Activated CD8-positive, alpha-beta T cell treated with anti-CD3 and anti-CD28 coated beads, Interleukin-2, amount 10 ng/mL, durations not matched to agents 7 days and 5 days (primary cell): ENCODE results near the gene CD79A. TPM values are rescaled to one million over a fixed set of nuclear protein-coding genes. Genes with fewer than 3 reads are reported as not detected.
A peak's percentile ranks its signal among the peaks of the same experiment; 100 is the strongest.
"Not testable (repeated sequence)": the region's sequence is repeated elsewhere in the genome, so short reads cannot be mapped to it uniquely, and the experiment has no call there.

ENCODE experiments used
- ATAC-seq: fragments of 150-1000 bp; cut with Tn5 transposase; one replicate; pipeline ENCODE4 v1.10.0; 2021; ENCODE audit warnings: moderate library complexity
- CTCF ChIA-PET: fragments of 350-600 bp; sonication (Branson Sonifier 250); formaldehyde crosslinking; loops from one replicate; lab custom pipeline; 2021; ENCODE audit warnings: antibody characterized with exemption; lab: Charles Lee
- POLR2A ChIA-PET: fragments of 350-600 bp; sonication (Branson Sonifier 250); formaldehyde crosslinking; loops from one replicate; lab custom pipeline; 2021; ENCODE audit warnings: antibody characterized with exemption; lab: Charles Lee
- DNase-seq: peaks from one replicate; pipeline ENCODE4 v3.0.0-alpha.2; 2020
- H3K27ac Mint-ChIP-seq: one replicate; pipeline ENCODE4 v1.8.0; 2021; ENCODE audit warnings: mild to moderate bottlenecking, mixed read lengths
- H3K27me3 Mint-ChIP-seq: one replicate; pipeline ENCODE4 v1.8.0; 2021; ENCODE audit warnings: low read depth, mixed read lengths
- H3K36me3 Mint-ChIP-seq: one replicate; pipeline ENCODE4 v1.8.0; 2021; ENCODE audit warnings: low read depth, mixed read lengths
- H3K4me1 Mint-ChIP-seq: one replicate; pipeline ENCODE4 v1.8.0; 2021; ENCODE audit warnings: low read depth, mixed read lengths
- H3K4me3 Mint-ChIP-seq: one replicate; pipeline ENCODE4 v1.8.0; 2021; ENCODE audit warnings: mild to moderate bottlenecking, mixed read lengths
- H3K9me3 Mint-ChIP-seq: one replicate; pipeline ENCODE4 v1.8.0; 2022; ENCODE audit warnings: mixed read lengths; ENCODE audit not compliant: insufficient read depth
- total RNA-seq, 2 experiments: library from RNA; stranded (reverse); gene quantifications; one replicate each; pipeline ENCODE4 v1.2.3, GENCODE V29; 2021

CD79A gene
- total RNA-seq, 2 experiments from 2014 or later: 17.4 to 21.5 TPM

DNA sequence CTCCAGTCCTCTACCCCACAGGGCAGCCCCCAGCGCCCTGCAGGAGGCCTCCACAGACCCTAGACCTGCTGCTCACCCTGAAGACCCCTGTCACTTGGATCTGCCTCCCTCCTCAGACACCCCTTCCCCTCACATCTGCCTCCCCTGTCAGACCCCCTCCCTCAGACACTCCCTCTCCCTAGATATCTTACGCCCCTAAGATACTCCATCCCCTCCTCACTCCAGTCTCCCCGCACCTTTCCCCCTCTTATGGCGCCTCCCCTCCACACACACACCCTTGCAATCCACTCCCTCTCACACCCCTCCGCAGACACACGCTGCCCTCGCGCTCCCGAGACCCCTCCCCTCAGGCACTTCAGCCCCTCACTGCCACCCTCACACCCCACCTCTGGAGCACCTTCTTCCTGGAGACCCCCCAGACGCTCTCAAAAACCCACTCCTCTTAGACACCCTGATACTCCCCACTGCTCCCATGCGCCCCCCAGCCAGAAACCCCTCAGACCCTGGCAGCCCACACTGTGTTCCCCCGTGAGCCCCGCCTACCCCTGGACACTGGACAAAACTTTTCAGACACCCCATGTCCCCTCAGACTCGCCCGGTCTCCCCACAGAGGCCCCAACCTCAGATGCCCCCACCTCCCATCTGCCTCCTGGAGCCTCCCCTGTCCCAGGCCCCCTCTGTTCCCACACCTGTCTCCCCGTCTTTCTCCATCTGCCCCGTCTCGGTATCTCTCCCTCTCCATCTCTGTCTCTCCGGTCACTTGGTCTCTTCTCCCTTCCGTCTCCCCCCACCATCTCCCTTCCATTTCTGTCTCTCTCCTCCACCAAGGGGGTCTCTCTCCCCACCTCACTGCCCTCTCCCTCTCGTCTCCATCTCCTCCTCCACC, 36.7 kb downstream of the CD79A start:
- Mint-ChIP-seq H3K9me3 (no peaks in the 10 kb centered on the region), H3K4me1 (peaks cover 6% of the 10 kb centered on the region), H3K36me3 (peaks cover 9% of the 10 kb centered on the region), H3K4me3 (no peak overlapping the region), H3K27ac (no peak overlapping the region), H3K27me3 (peaks cover 24% of the 10 kb centered on the region)
- ChIA-PET POLR2A (no interaction called here), CTCF (no interaction called here)
- no peak for DNase-seq
- ATAC-seq: peak; percentile 11

DNA sequence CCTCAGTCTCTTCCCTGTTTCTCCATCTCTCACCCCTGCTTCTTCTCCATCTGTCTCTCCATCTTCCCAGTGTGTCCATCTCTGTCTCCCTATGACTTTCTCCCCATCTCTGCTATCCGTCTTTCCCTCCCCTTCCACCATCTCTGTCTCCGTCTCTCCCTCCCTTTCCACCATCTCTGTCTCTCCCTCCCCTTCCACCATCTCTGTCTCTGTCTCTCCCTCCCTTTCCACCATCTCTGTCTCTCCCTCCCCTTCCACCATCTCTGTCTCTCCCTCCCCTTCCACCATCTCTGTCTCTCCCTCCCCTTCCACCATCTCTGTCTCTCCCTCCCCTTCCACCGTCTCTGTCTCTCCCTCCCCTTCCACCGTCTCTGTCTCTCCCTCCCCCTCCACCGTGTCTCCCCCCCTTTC, 37.4 kb downstream of the CD79A start:
- H3K27ac Mint-ChIP-seq, H3K36me3 Mint-ChIP-seq, POLR2A ChIA-PET, DNase-seq, H3K4me3 Mint-ChIP-seq, CTCF ChIA-PET, ATAC-seq, H3K4me1 Mint-ChIP-seq, H3K9me3 Mint-ChIP-seq: not testable (repeated sequence)
- peaks cover 24% of the 10 kb centered on the region for H3K27me3 Mint-ChIP-seq

DNA sequence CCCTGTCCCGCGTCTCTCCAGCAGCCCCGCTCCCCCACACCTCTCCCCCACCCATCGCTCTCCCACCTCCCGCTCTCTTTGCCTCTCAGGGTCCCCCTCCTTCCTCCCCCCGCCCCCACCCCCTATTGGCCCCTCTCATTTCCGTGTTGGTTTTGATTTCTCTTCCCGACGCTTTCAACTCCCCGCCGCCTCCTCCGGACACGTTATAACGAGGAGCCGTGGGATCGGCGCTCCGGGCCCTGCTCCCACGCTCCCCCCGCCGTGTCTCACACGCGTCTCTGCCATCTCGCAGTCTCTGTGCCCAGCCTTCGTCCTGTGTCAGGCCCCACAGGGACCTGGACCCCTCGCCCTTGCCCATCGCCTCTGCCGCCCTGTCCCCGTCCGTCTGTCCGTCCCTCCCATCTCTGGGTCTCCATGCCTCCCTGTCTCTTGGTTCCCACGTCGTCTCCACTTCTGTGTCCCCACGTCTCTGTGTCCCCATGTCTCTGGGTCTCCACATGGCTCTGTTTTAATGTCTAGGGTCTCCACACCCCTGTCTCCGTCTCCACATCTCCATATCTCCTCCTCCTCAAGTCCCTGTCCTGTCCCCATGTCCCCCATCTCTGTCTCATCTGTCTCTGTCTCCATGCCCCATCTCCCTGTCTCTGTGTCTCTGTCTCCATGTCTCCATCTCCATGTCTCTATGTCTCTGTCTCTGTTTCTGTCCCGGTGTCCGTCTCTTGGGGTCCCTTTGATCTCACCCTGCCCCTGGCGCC, 38.1 kb downstream of the CD79A start:
- H3K4me3 Mint-ChIP-seq: no peak overlapping the region
- ATAC-seq (no peak), DNase-seq (no peak)
- no peaks in the 10 kb centered on the region for H3K9me3 Mint-ChIP-seq
- CTCF ChIA-PET: no interaction called here
- peaks cover 24% of the 10 kb centered on the region for H3K27me3 Mint-ChIP-seq
- H3K27ac Mint-ChIP-seq: no peak overlapping the region
- POLR2A ChIA-PET: no interaction called here
- peaks cover 6% of the 10 kb centered on the region for H3K4me1 Mint-ChIP-seq
- H3K36me3 Mint-ChIP-seq: peaks cover 4% of the 10 kb centered on the region

DNA sequence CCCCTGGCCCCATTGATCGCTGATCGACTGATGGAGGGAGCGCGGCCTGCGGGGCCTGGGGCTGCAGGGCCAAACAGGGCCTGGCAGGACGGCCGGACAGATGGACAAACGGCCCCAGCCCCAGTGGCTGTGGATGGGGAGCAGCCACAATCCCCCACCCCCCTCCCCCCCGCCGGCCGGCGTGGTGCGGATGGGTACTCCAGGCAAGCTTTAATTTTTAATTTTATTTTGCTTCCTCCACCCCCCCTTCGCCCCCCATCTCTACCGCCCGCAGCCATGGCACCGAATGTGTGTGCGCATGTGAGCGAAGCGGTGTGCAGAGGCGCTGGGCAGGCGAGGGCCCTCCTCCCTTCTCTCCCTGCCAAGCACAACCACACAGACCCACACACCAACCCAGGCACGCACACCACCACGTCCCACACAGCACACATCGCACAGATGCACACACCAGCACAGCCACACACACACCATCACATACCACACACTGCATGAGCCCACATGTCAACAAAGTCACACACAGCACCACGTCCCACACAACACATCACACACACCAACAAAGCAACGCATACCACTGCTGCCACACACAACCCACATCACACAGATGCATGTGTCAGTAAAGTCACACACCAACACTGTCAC, 38.8 kb downstream of the CD79A start:
- Mint-ChIP-seq H3K4me1 (peaks cover 6% of the 10 kb centered on the region), H3K9me3 (no peaks in the 10 kb centered on the region), H3K36me3 (no peaks in the 10 kb centered on the region), H3K4me3 (no peak overlapping the region), H3K27me3 (peaks cover 24% of the 10 kb centered on the region), H3K27ac (no peak overlapping the region)
- ChIA-PET POLR2A (no interaction called here), CTCF (no interaction called here)
- DNase-seq: no peak
- no peak for ATAC-seq

DNA sequence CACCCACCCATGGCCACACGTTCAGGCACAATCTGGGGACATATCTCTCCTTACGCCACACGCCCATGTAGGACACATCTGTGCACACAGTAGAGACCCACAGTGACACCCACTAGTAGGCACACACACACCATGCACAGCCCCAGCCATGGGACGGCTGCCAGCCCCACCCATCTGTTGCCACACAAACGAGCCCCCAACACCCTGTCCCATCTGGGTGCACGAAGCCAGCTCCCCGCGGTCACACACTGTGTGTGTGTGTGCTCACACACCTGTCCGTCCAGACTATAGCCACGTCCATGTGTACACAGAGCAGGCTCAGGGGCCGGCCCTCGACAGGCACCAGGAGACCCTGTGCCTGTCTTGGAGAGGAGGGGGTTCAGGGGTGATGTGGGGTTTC, 40.6 kb downstream of the CD79A start:
- H3K27ac Mint-ChIP-seq: no peak overlapping the region
- ChIA-PET POLR2A (interaction anchor here (0.8 to 1.6 kb wide), 2 partner anchors 9 to 27 kb away, joined by 3 read pairs; no protein-coding TSS in a partner anchor), CTCF (no interaction called here)
- no peaks in the 10 kb centered on the region for H3K36me3 Mint-ChIP-seq
- peaks cover 3% of the 10 kb centered on the region for H3K4me1 Mint-ChIP-seq
- DNase-seq (no peak), ATAC-seq (no peak)
- peaks cover 21% of the 10 kb centered on the region for H3K27me3 Mint-ChIP-seq
- H3K4me3 Mint-ChIP-seq: no peak overlapping the region
- no peaks in the 10 kb centered on the region for H3K9me3 Mint-ChIP-seq

DNA sequence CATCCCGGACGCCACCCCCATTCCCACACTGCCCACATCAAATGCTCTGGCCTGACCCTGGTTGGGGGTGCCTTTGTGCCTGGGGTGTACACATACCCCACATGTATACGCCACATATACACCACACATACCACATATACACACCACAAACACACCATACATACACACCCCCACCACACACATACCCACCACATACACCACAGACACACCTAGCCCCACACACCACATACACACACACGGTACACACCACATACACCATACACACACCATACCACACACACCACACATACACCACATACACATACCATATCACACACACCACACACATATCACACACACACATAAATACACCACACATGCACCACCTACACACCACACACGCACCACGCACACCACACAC, 41.0 kb downstream of the CD79A start:
- ChIA-PET CTCF (no interaction called here), POLR2A (interaction anchor here (1.6 kb wide), 1 partner anchor 27 kb away, joined by 3 read pairs; no protein-coding TSS in a partner anchor)
- Mint-ChIP-seq H3K4me3 (no peak overlapping the region), H3K27ac (no peak overlapping the region), H3K4me1 (peaks cover 5% of the 10 kb centered on the region), H3K9me3 (no peaks in the 10 kb centered on the region), H3K27me3 (peaks cover 21% of the 10 kb centered on the region), H3K36me3 (no peaks in the 10 kb centered on the region)
- DNase-seq (no peak), ATAC-seq (no peak)

DNA sequence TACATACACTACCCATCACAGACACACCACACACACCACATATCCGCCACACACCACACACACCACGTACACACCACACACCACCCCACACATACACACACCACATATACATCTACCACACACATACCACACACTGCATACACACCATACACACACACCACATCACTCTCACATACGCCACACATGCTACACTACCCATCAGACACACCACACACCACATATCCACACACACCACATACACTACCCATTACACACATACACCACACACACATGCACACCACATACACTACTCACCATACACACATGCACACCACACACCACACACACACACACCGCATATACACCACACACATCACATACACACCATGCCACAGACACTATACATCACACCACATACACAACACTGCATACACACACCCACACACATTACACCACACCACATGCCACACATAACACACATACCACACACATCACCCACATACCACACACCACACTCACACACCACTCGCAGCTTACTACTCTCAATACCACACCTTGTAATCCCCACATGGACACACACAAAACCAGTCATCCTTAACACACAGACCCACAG, 41.7 kb downstream of the CD79A start:
- DNase-seq (no peak), ATAC-seq (no peak)
- CTCF ChIA-PET: interaction anchor here (1.2 kb wide), 2 partner anchors 10 to 22 kb away, joined by 3 to 5 read pairs; partner anchors contain the start of gene ERFL
- no peak overlapping the region for H3K4me3 Mint-ChIP-seq
- H3K27ac Mint-ChIP-seq: no peak overlapping the region
- peaks cover 19% of the 10 kb centered on the region for H3K27me3 Mint-ChIP-seq
- no peaks in the 10 kb centered on the region for H3K9me3 Mint-ChIP-seq
- POLR2A ChIA-PET: interaction anchor here (0.6 to 0.9 kb wide), 3 partner anchors 11 to 41 kb away, joined by 3 read pairs; no protein-coding TSS in a partner anchor
- peaks cover 8% of the 10 kb centered on the region for H3K4me1 Mint-ChIP-seq
- no peaks in the 10 kb centered on the region for H3K36me3 Mint-ChIP-seq

DNA sequence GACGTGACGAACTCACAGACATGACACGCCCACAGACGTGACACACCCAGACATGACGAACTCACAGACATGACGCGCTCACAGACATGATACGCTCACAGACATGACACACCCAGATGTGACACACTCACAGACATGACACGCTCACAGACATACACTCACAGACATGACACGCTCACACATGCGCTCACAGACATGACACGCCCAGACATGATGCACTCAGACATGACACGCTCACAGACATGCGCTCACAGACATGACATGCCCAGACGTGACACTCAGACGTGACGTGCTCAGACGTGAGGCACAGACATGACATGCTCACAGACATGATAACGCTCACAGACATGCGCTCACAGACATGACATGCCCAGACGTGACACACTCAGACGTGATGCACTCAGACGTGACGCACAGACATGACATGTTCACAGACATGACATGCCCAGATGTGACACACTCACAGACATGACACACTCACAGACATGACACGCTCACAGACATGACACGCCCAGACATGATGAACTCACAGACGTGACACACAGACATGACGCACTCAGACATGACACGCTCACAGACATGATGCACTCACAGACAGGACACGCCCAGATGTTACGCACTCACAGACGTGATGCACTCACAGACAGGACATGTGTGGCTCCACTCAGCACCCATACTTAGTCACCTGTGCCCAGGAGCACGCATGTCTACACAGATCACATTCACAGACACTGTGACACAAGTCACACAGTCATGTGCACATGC, 43.1 kb downstream of the CD79A start:
- ChIA-PET CTCF (interaction anchor here (1.2 kb wide), 2 partner anchors 8 to 24 kb away, joined by 3 to 5 read pairs; partner anchors contain the start of gene ERFL), POLR2A (no interaction called here)
- DNase-seq (no peak), ATAC-seq (no peak)
- no peak overlapping the region for H3K4me3 Mint-ChIP-seq
- H3K27ac Mint-ChIP-seq: no peak overlapping the region
- peaks cover 12% of the 10 kb centered on the region for H3K27me3 Mint-ChIP-seq
- no peaks in the 10 kb centered on the region for H3K9me3 Mint-ChIP-seq
- no peaks in the 10 kb centered on the region for H3K36me3 Mint-ChIP-seq
- H3K4me1 Mint-ChIP-seq: peaks cover 8% of the 10 kb centered on the region

DNA sequence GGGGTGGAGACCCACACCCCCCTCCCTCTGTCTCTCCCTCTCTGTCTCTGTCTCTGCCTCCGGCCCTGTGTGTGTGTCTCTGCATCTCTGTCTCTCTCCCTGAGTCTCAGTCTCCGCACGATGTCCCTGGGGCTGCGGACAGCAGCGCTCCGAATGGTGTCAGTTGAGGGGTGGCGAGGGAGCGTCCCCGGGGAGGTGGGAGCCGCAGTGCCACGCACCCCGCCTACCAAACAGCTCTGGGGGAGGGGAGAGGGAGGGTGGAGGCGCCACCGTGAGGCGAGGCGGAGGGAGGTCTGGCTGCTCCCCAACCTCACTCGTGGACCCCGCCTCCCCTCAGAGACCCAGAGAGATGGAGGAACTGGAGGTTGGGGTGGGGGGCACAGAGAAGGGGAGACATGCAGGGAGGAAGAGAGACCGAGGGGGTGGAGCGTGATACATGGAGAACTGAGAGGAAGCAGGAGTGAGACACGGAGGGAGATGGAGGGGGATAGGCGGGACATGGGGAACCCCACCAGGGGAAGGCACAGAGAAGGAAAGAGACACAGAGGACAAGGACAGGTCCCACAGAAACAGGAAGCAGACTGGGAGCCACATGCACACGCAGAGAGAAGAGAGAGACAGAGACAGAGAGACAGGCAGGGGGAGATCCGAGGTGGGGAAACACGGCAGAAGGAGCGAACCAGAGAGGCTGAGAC, 44.0 kb downstream of the CD79A start:
- ChIA-PET POLR2A (no interaction called here), CTCF (no interaction called here)
- peaks cover 8% of the 10 kb centered on the region for H3K4me1 Mint-ChIP-seq
- H3K27me3 Mint-ChIP-seq: peaks cover 12% of the 10 kb centered on the region
- H3K36me3 Mint-ChIP-seq: no peaks in the 10 kb centered on the region
- DNase-seq (no peak), ATAC-seq (no peak)
- H3K4me3 Mint-ChIP-seq: no peak overlapping the region
- H3K27ac Mint-ChIP-seq: no peak overlapping the region
- no peaks in the 10 kb centered on the region for H3K9me3 Mint-ChIP-seq
